ENCODE measurements around the gene POLDIP3.

DNA sequence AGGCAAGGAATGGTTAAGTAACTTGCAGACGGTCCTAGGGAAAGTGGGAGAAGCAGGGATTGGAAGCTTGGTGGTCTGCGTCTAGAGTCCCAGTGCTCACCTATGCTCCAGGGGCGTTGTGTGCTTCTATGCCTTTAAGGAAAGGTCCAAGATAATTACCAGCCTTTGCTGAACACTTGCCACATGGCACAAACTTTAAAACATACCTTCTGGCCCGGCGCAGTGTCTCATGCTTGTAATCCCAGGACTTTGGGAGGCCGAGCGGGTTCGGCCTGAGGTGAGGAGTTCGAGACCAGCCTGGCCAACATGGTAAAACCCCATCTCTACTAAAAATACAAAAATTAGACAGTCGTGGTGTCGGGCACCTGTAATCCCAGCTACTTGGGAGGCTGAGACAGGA lies 2.3 kb downstream of the POLDIP3 start:
- no peak for TF ChIP-seq POLR2AphosphoS5 (IDR thresholded peaks at IDR 0.05; ENCODE audit: low read depth, low read length)
- TF ChIP-seq TAF1 (IDR thresholded peaks at IDR 0.05; ENCODE audit: borderline replicate concordance, insufficient read depth, low read length) = no peak
- TF ChIP-seq, protein P1, sequence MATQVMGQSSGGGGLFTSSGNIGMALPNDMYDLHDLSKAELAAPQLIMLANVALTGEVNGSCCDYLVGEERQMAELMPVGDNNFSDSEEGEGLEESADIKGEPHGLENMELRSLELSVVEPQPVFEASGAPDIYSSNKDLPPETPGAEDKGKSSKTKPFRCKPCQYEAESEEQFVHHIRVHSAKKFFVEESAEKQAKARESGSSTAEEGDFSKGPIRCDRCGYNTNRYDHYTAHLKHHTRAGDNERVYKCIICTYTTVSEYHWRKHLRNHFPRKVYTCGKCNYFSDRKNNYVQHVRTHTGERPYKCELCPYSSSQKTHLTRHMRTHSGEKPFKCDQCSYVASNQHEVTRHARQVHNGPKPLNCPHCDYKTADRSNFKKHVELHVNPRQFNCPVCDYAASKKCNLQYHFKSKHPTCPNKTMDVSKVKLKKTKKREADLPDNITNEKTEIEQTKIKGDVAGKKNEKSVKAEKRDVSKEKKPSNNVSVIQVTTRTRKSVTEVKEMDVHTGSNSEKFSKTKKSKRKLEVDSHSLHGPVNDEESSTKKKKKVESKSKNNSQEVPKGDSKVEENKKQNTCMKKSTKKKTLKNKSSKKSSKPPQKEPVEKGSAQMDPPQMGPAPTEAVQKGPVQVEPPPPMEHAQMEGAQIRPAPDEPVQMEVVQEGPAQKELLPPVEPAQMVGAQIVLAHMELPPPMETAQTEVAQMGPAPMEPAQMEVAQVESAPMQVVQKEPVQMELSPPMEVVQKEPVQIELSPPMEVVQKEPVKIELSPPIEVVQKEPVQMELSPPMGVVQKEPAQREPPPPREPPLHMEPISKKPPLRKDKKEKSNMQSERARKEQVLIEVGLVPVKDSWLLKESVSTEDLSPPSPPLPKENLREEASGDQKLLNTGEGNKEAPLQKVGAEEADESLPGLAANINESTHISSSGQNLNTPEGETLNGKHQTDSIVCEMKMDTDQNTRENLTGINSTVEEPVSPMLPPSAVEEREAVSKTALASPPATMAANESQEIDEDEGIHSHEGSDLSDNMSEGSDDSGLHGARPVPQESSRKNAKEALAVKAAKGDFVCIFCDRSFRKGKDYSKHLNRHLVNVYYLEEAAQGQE (IDR thresholded peaks at IDR 0.05; ENCODE audit: insufficient read depth in 1 of 2, low read depth in 2 of 2, low read length in 2 of 2) = no peak

Data from PFSK-1 (cell line).